NCI-H128 (cell line): ENCODE measurements around the gene NAP1L4.

Experiments used
- DNase-seq: peaks from one replicate; lab custom pipeline; 2025; ENCODE audit not compliant: unreplicated experiment; lab: John Stamatoyannopoulos, UW

NAP1L4 gene

GRCh38 chr11:3011891-3012885 lies 20.1 kb upstream of the NAP1L4 start:
- DNase-seq = no peak

DNA sequence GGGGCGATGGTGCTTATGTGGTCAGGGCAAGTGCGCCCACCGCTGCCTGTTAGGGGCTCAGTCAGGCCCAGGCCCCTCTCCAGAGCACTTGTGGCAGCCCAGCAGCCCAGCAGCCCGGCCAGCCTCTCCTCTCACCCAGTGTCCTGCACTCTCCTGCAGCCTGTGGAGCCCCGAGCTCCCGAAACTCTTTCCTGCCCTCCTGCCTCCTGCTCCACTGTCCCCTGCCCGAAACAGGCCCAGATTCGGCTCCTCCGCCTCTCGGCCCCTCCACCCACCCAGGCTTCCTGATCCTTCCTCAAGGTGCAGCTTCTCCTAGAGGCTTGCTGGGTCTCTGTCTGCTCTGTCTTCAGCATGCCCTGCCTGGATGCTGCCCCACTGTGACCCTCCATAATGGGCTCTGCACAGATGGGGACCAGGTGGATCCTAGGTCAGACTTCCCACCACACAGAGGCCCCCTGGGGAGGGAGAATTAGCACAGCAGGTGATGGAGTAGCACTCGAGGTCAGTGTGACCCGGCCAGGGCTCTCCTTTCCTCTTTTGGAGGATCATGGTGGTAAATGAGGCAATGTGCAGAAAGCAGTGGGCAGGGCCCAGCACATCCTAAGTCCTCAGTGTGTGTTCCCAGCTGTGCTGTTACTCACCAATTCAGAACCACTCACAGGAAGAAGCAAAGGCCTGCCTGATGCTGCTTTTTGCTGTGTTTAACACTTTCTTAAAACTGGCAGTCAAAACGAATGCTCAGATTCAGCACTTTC lies 18.6 kb upstream of the NAP1L4 start:
- no peak for DNase-seq

- no peak for DNase-seq
These were observed 17.9 kb upstream of the NAP1L4 start for GRCh38 chr11:3010004-3010403.

GRCh38 chr11:3009481-3009880 lies 17.4 kb upstream of the NAP1L4 start:
- DNase-seq = no peak

DNA sequence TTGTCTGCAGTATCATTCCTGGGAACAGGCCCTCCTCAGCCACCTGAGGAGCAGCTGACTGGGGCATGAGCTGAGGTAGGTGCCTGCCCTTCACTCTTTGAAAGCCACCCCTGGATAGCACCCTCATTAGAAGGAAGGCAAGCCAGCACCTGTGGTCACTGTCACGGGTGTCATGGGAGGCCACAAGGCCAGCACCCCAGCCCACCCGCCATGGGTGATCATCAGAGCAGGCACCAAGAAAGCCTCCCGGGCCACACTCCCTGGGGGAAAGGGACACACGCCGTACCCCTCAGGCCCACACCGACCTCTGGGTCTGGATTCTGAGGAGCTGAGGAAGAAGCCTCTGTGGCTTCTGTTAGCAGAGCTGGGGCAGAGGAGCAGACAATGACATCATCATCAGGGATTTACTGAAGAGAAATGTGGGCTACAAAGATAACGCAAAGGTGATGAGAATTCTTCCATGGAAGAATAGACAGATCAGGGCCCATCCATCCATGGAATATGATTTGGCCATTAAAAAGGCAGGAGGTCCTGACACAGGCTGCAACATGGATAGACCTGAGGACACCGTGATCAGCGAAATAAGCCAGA lies 16.7 kb upstream of the NAP1L4 start:
- DNase-seq = no peak

DNA sequence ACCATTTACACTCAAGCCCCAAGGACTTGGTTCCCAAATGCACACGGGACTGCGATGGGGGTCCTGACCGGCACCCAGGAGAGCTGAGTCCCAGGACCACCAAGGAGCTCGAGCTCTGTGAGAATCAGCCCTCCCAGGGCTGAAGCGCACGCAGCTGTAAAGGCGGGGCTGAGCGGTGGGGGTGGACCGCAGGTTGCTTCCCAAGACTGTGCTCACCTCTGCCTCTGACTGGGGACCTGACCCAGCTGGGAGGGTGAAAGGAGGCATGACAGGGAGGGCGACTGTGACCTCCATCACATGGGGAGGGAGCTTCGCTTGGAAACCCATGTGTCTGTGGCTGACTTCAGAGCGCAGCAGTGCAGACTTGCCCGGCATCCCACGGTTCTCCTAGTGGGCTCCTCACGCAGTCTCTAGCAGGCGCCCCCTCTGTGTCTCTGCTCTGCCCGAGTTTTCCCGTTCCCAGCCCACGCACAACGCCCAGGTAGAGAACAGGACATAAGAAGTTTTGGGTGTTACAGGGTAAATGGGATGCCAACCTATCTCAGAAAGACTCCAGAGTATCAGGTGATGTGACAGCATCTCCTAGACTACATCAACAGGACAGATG lies 15.4 kb upstream of the NAP1L4 start:
- DNase-seq = no peak

GRCh38 chr11:3006505-3007260 lies 14.6 kb upstream of the NAP1L4 start:
- no peak for DNase-seq

- DNase-seq = no peak
These were observed 12.4 kb upstream of the NAP1L4 start for GRCh38 chr11:3004481-3004880.

DNA sequence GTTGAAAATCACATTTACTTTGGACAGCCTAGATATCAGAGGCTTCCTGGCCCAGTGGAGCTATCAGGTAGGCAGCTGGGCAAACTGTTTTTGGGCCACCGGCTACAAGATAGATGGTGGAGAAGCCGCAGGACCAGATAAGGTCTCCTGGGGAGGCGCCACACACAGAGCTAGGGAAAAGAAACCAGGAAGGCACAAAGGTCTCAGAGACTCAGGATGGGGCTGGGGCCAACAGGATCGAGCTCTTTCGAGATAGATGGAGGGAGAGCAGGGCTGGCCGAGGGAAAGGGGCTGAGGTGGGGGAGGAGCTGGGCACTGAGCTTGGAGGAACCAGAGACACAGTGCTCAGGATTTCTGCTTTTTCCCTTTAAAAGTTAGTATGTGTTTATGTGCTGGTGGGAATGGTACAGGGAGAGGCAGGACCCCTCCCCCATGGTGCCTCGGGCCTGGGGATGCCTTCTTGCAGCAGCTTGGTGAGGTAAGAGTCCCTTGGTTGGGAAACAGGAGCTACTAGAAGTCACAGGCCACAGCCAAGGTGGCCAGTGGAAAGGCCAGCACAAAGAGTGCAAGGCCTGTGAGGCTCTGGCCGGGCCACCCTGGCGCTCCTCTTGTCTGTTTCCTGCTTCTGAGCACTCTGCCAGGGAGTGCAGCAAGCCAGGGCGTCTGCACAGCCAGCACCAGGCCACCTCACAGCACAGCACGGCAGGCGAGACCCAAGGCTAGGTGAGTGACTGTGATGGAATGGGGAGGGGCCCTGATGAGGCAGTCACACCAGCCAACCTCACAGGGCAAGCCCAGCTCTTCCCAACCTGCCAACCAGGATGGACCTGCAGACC lies 11.5 kb upstream of the NAP1L4 start:
- DNase-seq = no peak

- DNase-seq = no peak
These were observed 10.7 kb upstream of the NAP1L4 start for GRCh38 chr11:3002871-3003270.

DNA sequence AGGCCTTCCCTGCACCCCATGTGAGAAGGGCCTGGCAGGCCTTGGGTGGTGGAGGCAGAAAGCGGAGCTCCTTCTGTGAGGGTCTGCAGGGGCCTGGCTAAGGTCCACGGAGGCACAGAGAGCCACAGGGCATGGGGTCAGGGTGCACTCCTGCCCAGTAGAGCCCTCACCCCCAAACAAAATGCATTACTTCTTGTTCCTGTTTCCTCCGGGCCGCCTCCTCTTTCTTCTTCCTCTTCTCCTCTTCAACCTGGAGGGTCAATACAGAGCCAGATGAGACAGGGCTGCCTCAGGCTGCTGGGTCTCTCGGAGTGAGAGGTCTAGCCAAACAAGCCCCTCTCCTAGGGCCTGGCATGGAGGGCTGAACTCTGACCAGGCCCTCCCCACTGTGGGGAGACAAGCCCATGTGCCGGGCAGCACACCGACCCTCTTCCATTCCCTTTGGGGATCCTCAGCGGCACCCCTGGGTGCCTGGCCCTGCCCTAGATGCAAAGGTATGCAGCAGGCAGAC lies 10.3 kb upstream of the NAP1L4 start:
- no peak for DNase-seq

DNA sequence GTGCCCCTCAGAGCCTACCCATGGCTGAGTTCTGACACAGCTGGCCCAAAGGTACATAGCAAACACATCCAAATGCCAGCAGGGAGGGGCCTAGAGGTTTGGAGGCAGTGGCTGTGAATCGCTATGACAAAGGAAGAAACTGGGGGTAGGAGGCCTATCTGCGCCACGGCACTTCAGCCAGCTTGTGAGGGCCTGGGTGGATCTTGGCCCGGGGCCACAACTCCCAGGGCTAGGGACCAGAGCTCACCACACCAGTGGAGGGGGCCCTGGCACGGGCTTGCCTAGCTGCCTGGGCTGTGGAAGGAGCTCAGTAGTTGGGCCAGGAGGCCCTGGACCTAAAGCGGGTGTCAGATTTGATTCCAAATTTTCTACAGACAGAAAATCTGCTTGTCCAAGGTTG lies 9.4 kb upstream of the NAP1L4 start:
- no peak for DNase-seq

- DNase-seq = no peak
These were observed 8.2 kb upstream of the NAP1L4 start for GRCh38 chr11:3000032-3000961.

DNA sequence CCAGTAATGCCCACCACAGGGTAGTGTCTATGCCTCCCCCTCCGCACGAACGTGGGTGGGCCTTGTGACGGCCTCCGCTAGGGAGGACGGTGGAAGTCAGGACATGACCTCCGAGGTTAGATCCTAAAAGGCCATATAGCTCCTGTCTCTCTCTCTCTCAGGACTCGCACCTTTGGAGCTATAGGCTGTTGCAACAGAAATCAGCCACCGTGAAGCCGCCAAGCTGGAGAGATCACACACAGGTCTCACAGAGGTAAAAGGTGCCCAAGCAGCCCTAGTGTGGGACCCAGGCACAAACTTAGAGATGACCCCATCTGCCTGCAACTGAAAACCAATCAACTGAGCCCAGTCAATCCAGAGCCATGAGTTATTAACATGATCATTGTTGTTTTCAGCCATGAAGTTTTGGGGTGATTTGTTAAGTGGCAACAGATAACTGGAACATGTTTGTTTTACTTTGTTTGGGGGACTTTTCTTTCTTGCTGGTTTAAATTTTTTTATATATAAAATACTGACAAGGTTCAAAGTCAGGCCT lies 7.4 kb upstream of the NAP1L4 start:
- DNase-seq = no peak

GRCh38 chr11:2998073-2998850 lies 6.1 kb upstream of the NAP1L4 start:
- no peak for DNase-seq

DNA sequence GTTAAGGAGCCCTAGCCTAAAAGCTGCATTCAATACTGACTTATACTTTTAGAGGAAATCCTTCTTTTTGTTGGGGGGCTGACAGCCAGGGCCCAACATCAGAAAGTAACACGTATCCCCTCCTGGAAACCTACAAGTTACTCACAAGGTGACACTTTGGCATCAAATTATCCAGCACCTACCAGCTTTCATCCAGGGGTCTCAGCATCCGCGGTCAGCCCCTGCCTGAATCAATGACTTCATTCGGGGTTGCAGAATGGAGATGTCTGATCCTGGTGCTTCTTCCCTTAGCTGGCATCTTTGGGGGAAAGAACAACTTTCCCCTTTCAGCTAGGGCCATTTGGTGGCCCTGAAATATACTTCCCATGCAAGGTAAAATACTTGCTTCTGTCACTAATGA lies 5.3 kb upstream of the NAP1L4 start:
- no peak for DNase-seq

- no peak for DNase-seq
These were observed 4.8 kb upstream of the NAP1L4 start for GRCh38 chr11:2996976-2997375.
